ENCODE results near the gene FGF12.

DNA sequence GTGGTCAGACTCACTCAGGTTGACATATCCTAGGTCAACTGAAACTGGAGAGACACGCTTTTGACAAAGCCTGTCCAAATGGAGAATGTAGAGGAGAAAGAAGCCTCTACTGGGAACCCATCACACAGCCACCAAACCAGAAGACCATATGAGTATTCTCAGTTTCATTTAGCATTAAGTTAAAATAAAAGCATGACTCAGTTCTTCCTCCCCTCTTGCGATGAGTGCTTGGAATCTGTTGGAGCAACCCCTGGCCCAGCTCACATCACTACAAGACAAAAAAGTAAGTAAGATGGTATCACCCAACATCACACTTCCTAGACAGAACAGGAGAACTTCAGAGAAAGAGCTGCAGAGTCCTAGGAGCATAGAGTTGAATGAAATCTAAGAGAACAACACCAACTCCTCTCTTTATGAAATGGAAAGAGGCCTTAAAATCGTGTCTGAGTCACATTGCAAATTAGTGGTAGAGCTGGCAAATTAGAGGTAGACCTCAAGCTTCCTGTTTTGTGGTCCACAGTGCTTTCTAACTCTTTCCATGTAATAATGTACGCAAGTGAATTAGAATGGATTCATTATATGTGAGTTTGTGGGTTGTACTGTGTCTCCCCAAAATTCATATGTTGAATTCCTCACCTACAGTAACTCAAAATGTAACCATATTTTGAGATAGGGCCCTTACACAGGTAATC, 51.2 kb downstream of the FGF12 start:
- TF ChIP-seq BHLHE40 (IDR thresholded peaks at IDR 0.05; ENCODE audit: borderline replicate concordance) (no peak), FOXA1 (IDR thresholded peaks at IDR 0.05) (no peak), SP1 (IDR thresholded peaks at IDR 0.05) (no peak), FOXK2 (IDR thresholded peaks at IDR 0.05) (no peak), LEF1 (IDR thresholded peaks at IDR 0.05; ENCODE audit: borderline replicate concordance) (no peak), ARNT (IDR thresholded peaks at IDR 0.05) (no peak), ZNF384 (IDR thresholded peaks at IDR 0.05) (no peak), HDGF (IDR thresholded peaks at IDR 0.05; ENCODE audit: borderline replicate concordance) (no peak), PKNOX1 (IDR thresholded peaks at IDR 0.05) (no peak)
